NB4 (cell line): ENCODE measurements around the gene ARL13B.

ENCODE experiments used
- POLR2A ChIP-seq: IDR thresholded peaks from 2 replicates; pipeline ENCODE4 v1.6.1; 2011; ENCODE audit warnings: mild to moderate bottlenecking; ENCODE audit not compliant: insufficient read length; ENCODE audit errors: extremely low read depth
- TF ChIP-seq, protein P1 (sequence below): IDR thresholded peaks from one replicate; pipeline ENCODE4 v1.5.1; 2012; ENCODE audit warnings: low read depth, low read length
- TF ChIP-seq, protein P2 (sequence below): IDR thresholded peaks from 2 replicates; pipeline ENCODE4 v1.6.1; 2011; ENCODE audit warnings: low read depth, low read length

DNA sequence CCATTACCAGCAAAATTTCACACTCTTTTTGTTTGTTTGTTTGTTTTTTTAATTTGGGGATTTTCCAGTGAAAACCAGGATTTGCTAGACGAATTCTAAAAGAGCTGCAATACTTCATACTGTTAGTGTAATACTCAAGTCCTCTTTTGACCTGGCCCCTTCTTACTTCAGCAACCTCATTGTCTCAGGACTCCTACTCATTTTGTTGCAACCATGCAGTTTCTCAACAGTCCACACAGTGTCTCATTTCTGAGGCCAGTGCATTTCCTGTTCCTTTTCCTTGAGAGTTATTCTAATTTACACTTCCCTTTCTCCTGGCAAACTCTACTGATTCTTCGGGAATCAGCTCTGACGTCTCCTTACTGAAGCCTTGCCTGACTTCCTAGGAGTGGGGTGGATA is 118.5 kb downstream of the ARL13B start:
- TF ChIP-seq, protein P1, sequence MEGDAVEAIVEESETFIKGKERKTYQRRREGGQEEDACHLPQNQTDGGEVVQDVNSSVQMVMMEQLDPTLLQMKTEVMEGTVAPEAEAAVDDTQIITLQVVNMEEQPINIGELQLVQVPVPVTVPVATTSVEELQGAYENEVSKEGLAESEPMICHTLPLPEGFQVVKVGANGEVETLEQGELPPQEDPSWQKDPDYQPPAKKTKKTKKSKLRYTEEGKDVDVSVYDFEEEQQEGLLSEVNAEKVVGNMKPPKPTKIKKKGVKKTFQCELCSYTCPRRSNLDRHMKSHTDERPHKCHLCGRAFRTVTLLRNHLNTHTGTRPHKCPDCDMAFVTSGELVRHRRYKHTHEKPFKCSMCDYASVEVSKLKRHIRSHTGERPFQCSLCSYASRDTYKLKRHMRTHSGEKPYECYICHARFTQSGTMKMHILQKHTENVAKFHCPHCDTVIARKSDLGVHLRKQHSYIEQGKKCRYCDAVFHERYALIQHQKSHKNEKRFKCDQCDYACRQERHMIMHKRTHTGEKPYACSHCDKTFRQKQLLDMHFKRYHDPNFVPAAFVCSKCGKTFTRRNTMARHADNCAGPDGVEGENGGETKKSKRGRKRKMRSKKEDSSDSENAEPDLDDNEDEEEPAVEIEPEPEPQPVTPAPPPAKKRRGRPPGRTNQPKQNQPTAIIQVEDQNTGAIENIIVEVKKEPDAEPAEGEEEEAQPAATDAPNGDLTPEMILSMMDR: no peak
- no peak for TF ChIP-seq POLR2A
- TF ChIP-seq, protein P2, sequence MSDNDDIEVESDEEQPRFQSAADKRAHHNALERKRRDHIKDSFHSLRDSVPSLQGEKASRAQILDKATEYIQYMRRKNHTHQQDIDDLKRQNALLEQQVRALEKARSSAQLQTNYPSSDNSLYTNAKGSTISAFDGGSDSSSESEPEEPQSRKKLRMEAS: no peak
